ENCODE data around the gene CALU. TPM values are rescaled to one million over a fixed set of nuclear protein-coding genes. Genes with fewer than 3 reads are reported as not detected.

The CALU gene
- total RNA-seq, 1 donor from 2014 or later = 210 TPM

- no peak for DNase-seq (ENCODE audit: low read depth)
- no peak for TF ChIP-seq CTCF (IDR thresholded peaks at IDR 0.05; ENCODE audit: insufficient read depth, low read length, poor library complexity, severe bottlenecking)
- no peaks in the 10 kb centered on the region for H3K27me3 ChIP-seq (ENCODE audit: control insufficient read depth, insufficient read depth, low read length)
- H3K4me3 ChIP-seq (ENCODE audit: low read depth, low read length) = no peak overlapping the region
- H3K36me3 ChIP-seq (ENCODE audit: control insufficient read depth, insufficient read depth, low read length) = no peaks in the 10 kb centered on the region
Observed at GRCh38 chr7:128705891-128706333, 33.2 kb upstream of the CALU start.

GRCh38 chr7:128707752-128708151, 31.4 kb upstream of the CALU start:
- TF ChIP-seq CTCF (IDR thresholded peaks at IDR 0.05; ENCODE audit: insufficient read depth, low read length, poor library complexity, severe bottlenecking) = no peak
- Histone ChIP-seq H3K4me3 (ENCODE audit: low read depth, low read length) (no peak overlapping the region), H3K36me3 (ENCODE audit: control insufficient read depth, insufficient read depth, low read length) (no peaks in the 10 kb centered on the region), H3K27me3 (ENCODE audit: control insufficient read depth, insufficient read depth, low read length) (no peaks in the 10 kb centered on the region)
- no peak for DNase-seq (ENCODE audit: low read depth)

GRCh38 chr7:128708235-128708634, 30.9 kb upstream of the CALU start:
- Histone ChIP-seq H3K27me3 (ENCODE audit: control insufficient read depth, insufficient read depth, low read length) (no peaks in the 10 kb centered on the region), H3K36me3 (ENCODE audit: control insufficient read depth, insufficient read depth, low read length) (no peaks in the 10 kb centered on the region), H3K4me3 (ENCODE audit: low read depth, low read length) (no peak overlapping the region)
- no peak for TF ChIP-seq CTCF (IDR thresholded peaks at IDR 0.05; ENCODE audit: insufficient read depth, low read length, poor library complexity, severe bottlenecking)
- no peak for DNase-seq (ENCODE audit: low read depth)

GRCh38 chr7:128708824-128709223, 30.3 kb upstream of the CALU start:
- Histone ChIP-seq H3K4me3 (ENCODE audit: low read depth, low read length) (no peak overlapping the region), H3K36me3 (ENCODE audit: control insufficient read depth, insufficient read depth, low read length) (no peaks in the 10 kb centered on the region), H3K27me3 (ENCODE audit: control insufficient read depth, insufficient read depth, low read length) (no peaks in the 10 kb centered on the region)
- no peak for TF ChIP-seq CTCF (IDR thresholded peaks at IDR 0.05; ENCODE audit: insufficient read depth, low read length, poor library complexity, severe bottlenecking)
- DNase-seq (ENCODE audit: low read depth) = no peak

GRCh38 chr7:128710481-128710880, 28.7 kb upstream of the CALU start:
- DNase-seq (ENCODE audit: low read depth) = no peak
- TF ChIP-seq CTCF (IDR thresholded peaks at IDR 0.05; ENCODE audit: insufficient read depth, low read length, poor library complexity, severe bottlenecking) = no peak

GRCh38 chr7:128713794-128714193, 25.4 kb upstream of the CALU start:
- TF ChIP-seq CTCF (IDR thresholded peaks at IDR 0.05; ENCODE audit: insufficient read depth, low read length, poor library complexity, severe bottlenecking) = no peak
- no peak for DNase-seq (ENCODE audit: low read depth)
- H3K27me3 ChIP-seq (ENCODE audit: control insufficient read depth, insufficient read depth, low read length) = no peaks in the 10 kb centered on the region
- no peaks in the 10 kb centered on the region for H3K36me3 ChIP-seq (ENCODE audit: control insufficient read depth, insufficient read depth, low read length)
- H3K4me3 ChIP-seq (ENCODE audit: low read depth, low read length) = no peak overlapping the region

More at GRCh38 chr7:128710481-128710880, 28.7 kb upstream of the CALU start:
- Histone ChIP-seq H3K27me3 (ENCODE audit: control insufficient read depth, insufficient read depth, low read length) (no peaks in the 10 kb centered on the region), H3K4me3 (ENCODE audit: low read depth, low read length) (no peak overlapping the region), H3K36me3 (ENCODE audit: control insufficient read depth, insufficient read depth, low read length) (no peaks in the 10 kb centered on the region)

All from kidney epithelial cell (primary cell).